AG08396 (cell line): ENCODE data around the gene UBR4.
A peak's percentile ranks its signal among the peaks of the same experiment; 100 is the strongest.

Experiments
- DNase-seq: peaks from one replicate; pipeline ENCODE4 v3.0.0; 2012; ENCODE audit warnings: low spot score, mixed read lengths

UBR4 gene

GRCh38 chr1:19138958-19139581 lies 71.0 kb downstream of the UBR4 start:
- DNase-seq = no peak

- DNase-seq = no peak
Observed at GRCh38 chr1:19138331-19138730, 71.7 kb downstream of the UBR4 start.

- no peak for DNase-seq
Observed at GRCh38 chr1:19137158-19137557, 72.9 kb downstream of the UBR4 start.

- DNase-seq = no peak
Observed at GRCh38 chr1:19133360-19133759, 76.7 kb downstream of the UBR4 start.

GRCh38 chr1:19130468-19130867 lies 79.6 kb downstream of the UBR4 start:
- no peak for DNase-seq

- DNase-seq = no peak
Observed at GRCh38 chr1:19128968-19129514, 81.0 kb downstream of the UBR4 start.

GRCh38 chr1:19124273-19124672 lies 85.8 kb downstream of the UBR4 start:
- DNase-seq = no peak

- DNase-seq = no peak
Observed at GRCh38 chr1:19123837-19124236, 86.2 kb downstream of the UBR4 start.

- peak; percentile 20 for DNase-seq
Observed at GRCh38 chr1:19122668-19123067, 87.4 kb downstream of the UBR4 start.

- no peak for DNase-seq
Observed at GRCh38 chr1:19121192-19121591, 88.9 kb downstream of the UBR4 start.

GRCh38 chr1:19120070-19120469 lies 90.0 kb downstream of the UBR4 start:
- DNase-seq = no peak

- no peak for DNase-seq
Observed at GRCh38 chr1:19115082-19115808, 94.8 kb downstream of the UBR4 start.

GRCh38 chr1:19113697-19114092 lies 96.4 kb downstream of the UBR4 start:
- peak; percentile 29 for DNase-seq

- DNase-seq = no peak
Observed at GRCh38 chr1:19112891-19113696, 97.0 kb downstream of the UBR4 start.

GRCh38 chr1:19110257-19110927 lies 99.7 kb downstream of the UBR4 start:
- DNase-seq = no peak

GRCh38 chr1:19109545-19109944 lies 100.5 kb downstream of the UBR4 start:
- DNase-seq = no peak

- no peak for DNase-seq
Observed at GRCh38 chr1:19101244-19101643, 108.8 kb downstream of the UBR4 start.

GRCh38 chr1:19100028-19100427 lies 110.0 kb downstream of the UBR4 start:
- DNase-seq = no peak

- no peak for DNase-seq
Observed at GRCh38 chr1:19096990-19097389, 113.1 kb downstream of the UBR4 start.

- DNase-seq = peak; percentile 43
Observed at GRCh38 chr1:19096036-19096833, 113.8 kb downstream of the UBR4 start.
